H9 (cell line): ENCODE results near the gene MTHFD1L. TPM values are rescaled to one million over a fixed set of nuclear protein-coding genes. Genes with fewer than 3 reads are reported as not detected.

ENCODE experiments used
- DNase-seq: peaks from one replicate; pipeline ENCODE4 v3.0.0-alpha.2; 2017
- H2AFZ ChIP-seq: one replicate; pipeline ENCODE4 v1.6.1; 2013; ENCODE audit warnings: mild to moderate bottlenecking, low read length, control low read depth, moderate library complexity
- H2AK5ac ChIP-seq: 2 replicates; pipeline ENCODE4 v1.6.1; 2013; ENCODE audit warnings: low read length, control low read depth, mixed read lengths; ENCODE audit not compliant: insufficient read length
- H2BK120ac ChIP-seq: one replicate; pipeline ENCODE4 v1.6.1; 2013; ENCODE audit warnings: low read depth, mild to moderate bottlenecking, low read length, control low read depth, inconsistent platforms; ENCODE audit not compliant: poor library complexity, severe bottlenecking
- H2BK12ac ChIP-seq: 2 replicates; pipeline ENCODE4 v1.6.1; 2013; ENCODE audit warnings: low read length, control low read depth, mixed read lengths, low read depth; ENCODE audit not compliant: insufficient read length
- H2BK15ac ChIP-seq: 2 replicates; pipeline ENCODE4 v1.6.1; 2013; ENCODE audit warnings: low read depth, low read length, control low read depth
- H2BK20ac ChIP-seq: one replicate; pipeline ENCODE4 v1.6.1; 2013; ENCODE audit warnings: low read depth, mild to moderate bottlenecking, low read length, control low read depth, inconsistent platforms; ENCODE audit not compliant: poor library complexity, severe bottlenecking
- H2BK5ac ChIP-seq: 2 replicates; pipeline ENCODE4 v1.6.1; 2013; ENCODE audit warnings: low read length, control low read depth, mixed read lengths; ENCODE audit not compliant: insufficient read length
- H3K14ac ChIP-seq: 2 replicates; pipeline ENCODE4 v1.6.1; 2013; ENCODE audit warnings: low read length, control low read depth; ENCODE audit not compliant: insufficient read depth
- H3K18ac ChIP-seq: 2 replicates; pipeline ENCODE4 v1.6.1; 2013; ENCODE audit warnings: low read depth, mild to moderate bottlenecking, mixed read lengths, low read length, control low read depth; ENCODE audit not compliant: insufficient read length
- H3K23ac ChIP-seq: 2 replicates; pipeline ENCODE4 v1.6.1; 2013; ENCODE audit warnings: low read length, control low read depth, mixed read lengths, low read depth; ENCODE audit not compliant: insufficient read length
- H3K23me2 ChIP-seq: 2 replicates; pipeline ENCODE4 v1.6.1; 2013; ENCODE audit warnings: low read depth, mild to moderate bottlenecking, mixed read lengths, low read length, control low read depth; ENCODE audit not compliant: insufficient read length, poor library complexity, severe bottlenecking
- H3K27ac ChIP-seq: 2 replicates; pipeline ENCODE4 v1.5.1; 2013; ENCODE audit warnings: low read length, control low read depth, mixed read lengths, low read depth; ENCODE audit not compliant: insufficient read length
- H3K27me3 ChIP-seq: 2 replicates; pipeline ENCODE4 v1.6.1; 2013; ENCODE audit warnings: low read length, control low read depth, inconsistent platforms; ENCODE audit not compliant: insufficient read depth
- H3K4ac ChIP-seq: 2 replicates; pipeline ENCODE4 v1.6.1; 2013; ENCODE audit warnings: low read depth, mild to moderate bottlenecking, control low read depth, inconsistent platforms, low read length, moderate library complexity
- H3K4me1 ChIP-seq: 2 replicates; pipeline ENCODE4 v1.6.1; 2013; ENCODE audit warnings: low read length, control low read depth, inconsistent platforms; ENCODE audit not compliant: insufficient read depth
- H3K4me2 ChIP-seq: 2 replicates; pipeline ENCODE4 v1.6.1; 2013; ENCODE audit warnings: low read length, control low read depth, mixed read lengths; ENCODE audit not compliant: insufficient read length, insufficient read depth
- H3K56ac ChIP-seq: 2 replicates; pipeline ENCODE4 v1.6.1; 2013; ENCODE audit warnings: low read depth, mild to moderate bottlenecking, mixed read lengths, low read length, control low read depth; ENCODE audit not compliant: insufficient read length
- H3K79me1 ChIP-seq: 2 replicates; pipeline ENCODE4 v1.6.1; 2013; ENCODE audit warnings: low read depth, mild to moderate bottlenecking, moderate library complexity, low read length, control low read depth, inconsistent platforms; ENCODE audit not compliant: insufficient read depth, poor library complexity, severe bottlenecking
- H3K79me2 ChIP-seq: 2 replicates; pipeline ENCODE4 v1.6.1; 2013; ENCODE audit warnings: low read length, control low read depth, inconsistent platforms; ENCODE audit not compliant: insufficient read depth
- H3K9ac ChIP-seq: 2 replicates; pipeline ENCODE4 v1.6.1; 2013; ENCODE audit warnings: low read length, control low read depth, mixed read lengths; ENCODE audit not compliant: insufficient read length; ENCODE audit errors: extremely low read depth
- H3K9me3 ChIP-seq: one replicate; pipeline ENCODE4 v1.6.1; 2013; ENCODE audit warnings: low read depth, low read length, inconsistent platforms; ENCODE audit not compliant: control insufficient read depth
- H3T11ph ChIP-seq: one replicate; pipeline ENCODE4 v1.6.1; 2013; ENCODE audit warnings: mild to moderate bottlenecking, low read length, control low read depth, inconsistent platforms
- H4K20me1 ChIP-seq: one replicate; pipeline ENCODE4 v1.6.1; 2013; ENCODE audit not compliant: control insufficient read depth, insufficient read length, insufficient read depth
- H4K5ac ChIP-seq: 2 replicates; pipeline ENCODE4 v1.6.1; 2013; ENCODE audit warnings: low read depth, mild to moderate bottlenecking, mixed read lengths, low read length, control low read depth; ENCODE audit not compliant: insufficient read length
- H4K8ac ChIP-seq: replicated peaks from 2 replicates; pipeline ENCODE4 v1.6.1; 2013; ENCODE audit warnings: low read length, control low read depth, mixed read lengths, low read depth; ENCODE audit not compliant: insufficient read length
- H4K91ac ChIP-seq: 2 replicates; pipeline ENCODE4 v1.6.1; 2013; ENCODE audit warnings: low read depth, mild to moderate bottlenecking, moderate library complexity, mixed read lengths, low read length, control low read depth; ENCODE audit not compliant: insufficient read length
- H3K27ac Mint-ChIP-seq, 3 experiments: 2 replicates in 2 of 3; 3 replicates in 1 of 3; pipeline ENCODE4 v1.8.0; 2020 to 2021; ENCODE audit warnings: mixed read lengths in 3 of 3, mild to moderate bottlenecking in 1 of 3, moderate library complexity in 1 of 3
- H3K27me3 Mint-ChIP-seq: 2 replicates; pipeline ENCODE4 v1.8.0; 2021; ENCODE audit warnings: low read depth, mild to moderate bottlenecking, moderate library complexity, mixed read lengths
- H3K36me3 Mint-ChIP-seq, 3 experiments: 2 replicates in 2 of 3; 3 replicates in 1 of 3; pipeline ENCODE4 v1.8.0; 2020 to 2021; ENCODE audit warnings: low read depth in 3 of 3, mixed read lengths in 3 of 3; ENCODE audit not compliant: insufficient read depth in 1 of 3
- H3K4me1 Mint-ChIP-seq, 2 experiments: 2 replicates each; pipeline ENCODE4 v1.8.0; 2020; ENCODE audit warnings: mixed read lengths in 2 of 2
- H3K4me3 Mint-ChIP-seq, 2 experiments: 2 replicates in 1 of 2; 3 replicates in 1 of 2; pipeline ENCODE4 v1.8.0; 2020 to 2021; ENCODE audit warnings: mild to moderate bottlenecking in 2 of 2, mixed read lengths in 2 of 2, moderate library complexity in 1 of 2
- H3K9me3 Mint-ChIP-seq, 2 experiments: 2 replicates in 1 of 2; 3 replicates in 1 of 2; pipeline ENCODE4 v1.8.0; 2020; ENCODE audit warnings: mild to moderate bottlenecking in 2 of 2, mixed read lengths in 2 of 2, moderate library complexity in 1 of 2
- WGBS: extraction: QIAGEN DNeasy Blood & Tissue Kit; methylation state at CpG from one replicate; pipeline ENCODE4 v1.1.7; 2013; ENCODE audit warnings: missing lambda C conversion rate, low lambda C conversion rate, mixed read lengths; ENCODE audit not compliant: insufficient read length; ENCODE audit errors: extremely low coverage; 5-methylcytosine and 5-hydroxymethylcytosine counted together
- total RNA-seq: library from RNA; stranded (reverse); gene quantifications from 2 replicates; pipeline ENCODE4 v1.2.1, GENCODE V29; 2021
- TF ChIP-seq, protein P1 (sequence below): fragments of 200-600 bp; sonication (generic); conservative IDR thresholded peaks from 3 replicates; pipeline ENCODE4 v1.8.0; 2021; ENCODE audit warnings: antibody characterized with exemption, mild to moderate bottlenecking

The MTHFD1L gene
- total RNA-seq, 1 experiment from 2014 or later = 90.2 TPM

DNA sequence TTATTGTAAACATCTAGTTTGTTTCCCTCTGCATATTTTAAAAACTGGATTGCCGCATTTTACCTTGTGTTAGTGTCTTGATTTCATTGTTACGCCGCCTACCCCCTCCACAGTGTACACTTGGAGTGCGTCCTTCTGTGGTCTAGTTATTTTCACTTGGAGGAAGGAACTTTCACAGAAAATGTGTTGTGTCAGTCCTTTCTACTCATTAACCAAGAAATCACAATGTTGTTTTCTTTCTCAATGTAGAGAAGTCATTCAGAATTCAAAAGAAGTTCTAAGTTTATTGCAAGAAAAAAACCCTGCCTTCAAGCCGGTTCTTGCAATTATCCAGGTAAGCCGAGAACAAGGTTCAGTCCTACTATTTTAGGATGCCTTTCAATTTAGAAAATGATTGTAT, 10.3 kb downstream of the MTHFD1L start:
- Mint-ChIP-seq H3K4me3 (no peak overlapping the region), H3K27ac (peak overlapping the region; percentile 3 to 59 (median 35); a peak in 4 of 7 replicates)
- H2AK5ac ChIP-seq = no peak overlapping the region

More for the DNA sequence above, 10.3 kb downstream of the MTHFD1L start:
- Histone ChIP-seq H3K18ac (no peak overlapping the region), H4K91ac (no peak overlapping the region), H2BK120ac (no peak overlapping the region), H3K4me1 (peaks cover 2% of the 10 kb centered on the region; the same call in 1 of the 2 replicates), H3K79me1 (peaks cover 7% of the 10 kb centered on the region), H2BK20ac (no peak overlapping the region), H4K20me1 (no peaks in the 10 kb centered on the region), H3T11ph (no peak overlapping the region), H3K79me2 (peaks cover 17% of the 10 kb centered on the region; the same call in 1 of the 2 replicates), H3K4me2 (no peak overlapping the region), H4K5ac (no peak overlapping the region), H3K56ac (no peak overlapping the region), H4K8ac (no peak overlapping the region), H2BK15ac (no peak overlapping the region), H2BK5ac (no peak overlapping the region), H3K23me2 (peaks cover 3% of the 10 kb centered on the region), H3K4ac (no peak overlapping the region), H2BK12ac (no peak overlapping the region), H2AFZ (no peak overlapping the region), H3K27ac (no peak overlapping the region), H3K23ac (no peak overlapping the region), H3K27me3 (no peaks in the 10 kb centered on the region), H3K14ac (no peak overlapping the region), H3K9ac (no peak overlapping the region), H3K9me3 (no peaks in the 10 kb centered on the region)
- no CpG with 5 or more reads among the region's 6 CpGs for WGBS
- Mint-ChIP-seq H3K4me1 (peaks cover 46 to 52% of the 10 kb centered on the region in 2 experiments), H3K27me3 (no peaks in the 10 kb centered on the region), H3K9me3 (no peaks in the 10 kb centered on the region), H3K36me3 (peaks cover 15 to 38% (median 31%) of the 10 kb centered on the region in 3 experiments; a peak in 6 of 7 replicates)
- no peak for DNase-seq
- TF ChIP-seq, protein P1, sequence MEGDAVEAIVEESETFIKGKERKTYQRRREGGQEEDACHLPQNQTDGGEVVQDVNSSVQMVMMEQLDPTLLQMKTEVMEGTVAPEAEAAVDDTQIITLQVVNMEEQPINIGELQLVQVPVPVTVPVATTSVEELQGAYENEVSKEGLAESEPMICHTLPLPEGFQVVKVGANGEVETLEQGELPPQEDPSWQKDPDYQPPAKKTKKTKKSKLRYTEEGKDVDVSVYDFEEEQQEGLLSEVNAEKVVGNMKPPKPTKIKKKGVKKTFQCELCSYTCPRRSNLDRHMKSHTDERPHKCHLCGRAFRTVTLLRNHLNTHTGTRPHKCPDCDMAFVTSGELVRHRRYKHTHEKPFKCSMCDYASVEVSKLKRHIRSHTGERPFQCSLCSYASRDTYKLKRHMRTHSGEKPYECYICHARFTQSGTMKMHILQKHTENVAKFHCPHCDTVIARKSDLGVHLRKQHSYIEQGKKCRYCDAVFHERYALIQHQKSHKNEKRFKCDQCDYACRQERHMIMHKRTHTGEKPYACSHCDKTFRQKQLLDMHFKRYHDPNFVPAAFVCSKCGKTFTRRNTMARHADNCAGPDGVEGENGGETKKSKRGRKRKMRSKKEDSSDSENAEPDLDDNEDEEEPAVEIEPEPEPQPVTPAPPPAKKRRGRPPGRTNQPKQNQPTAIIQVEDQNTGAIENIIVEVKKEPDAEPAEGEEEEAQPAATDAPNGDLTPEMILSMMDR = no peak
